Endodermal cell (in vitro differentiated cells): ENCODE measurements around the gene TLCD3B. TPM values are rescaled to one million over a fixed set of nuclear protein-coding genes. Genes with fewer than 3 reads are reported as not detected.

ENCODE experiments used
- DNase-seq: peaks from one replicate; pipeline ENCODE4 v3.0.0-alpha.2; 2017
- H3K27ac ChIP-seq: 2 replicates; pipeline ENCODE4 v1.5.1; 2013; ENCODE audit warnings: mild to moderate bottlenecking, low read depth, low read length, moderate library complexity
- H3K27me3 ChIP-seq: 2 replicates; pipeline ENCODE4 v1.6.1; 2013; ENCODE audit warnings: mild to moderate bottlenecking, low read length, moderate library complexity; ENCODE audit not compliant: insufficient read depth, control insufficient read depth, poor library complexity, severe bottlenecking
- H3K36me3 ChIP-seq: 2 replicates; pipeline ENCODE4 v1.7.0; 2013; ENCODE audit warnings: mild to moderate bottlenecking, low read length, moderate library complexity; ENCODE audit not compliant: control insufficient read depth, insufficient read depth
- H3K4me1 ChIP-seq: one replicate; pipeline ENCODE4 v1.7.0; 2013; ENCODE audit warnings: low read length; ENCODE audit not compliant: control insufficient read depth, insufficient read depth
- H3K4me3 ChIP-seq: 2 replicates; pipeline ENCODE4 v1.5.1; 2013; ENCODE audit warnings: mild to moderate bottlenecking, low read length, moderate library complexity
- H3K9ac ChIP-seq: 2 replicates; pipeline ENCODE4 v1.6.1; 2013; ENCODE audit warnings: mild to moderate bottlenecking, low read length, moderate library complexity; ENCODE audit not compliant: poor library complexity, severe bottlenecking; ENCODE audit errors: extremely low read depth
- H3K9me3 ChIP-seq: 2 replicates; pipeline ENCODE4 v1.6.1; 2013; ENCODE audit warnings: mild to moderate bottlenecking, low read length, moderate library complexity; ENCODE audit not compliant: control insufficient read depth
- H3K27ac Mint-ChIP-seq: 2 replicates; pipeline ENCODE4 v1.8.0; 2020; ENCODE audit warnings: mixed read lengths
- H3K27me3 Mint-ChIP-seq: 2 replicates; pipeline ENCODE4 v1.8.0; 2021; ENCODE audit warnings: mild to moderate bottlenecking, mixed read lengths; ENCODE audit not compliant: insufficient read depth
- H3K36me3 Mint-ChIP-seq: 2 replicates; pipeline ENCODE4 v1.8.0; 2020; ENCODE audit warnings: low read depth, mixed read lengths
- H3K4me1 Mint-ChIP-seq: 2 replicates; pipeline ENCODE4 v1.8.0; 2020; ENCODE audit warnings: mixed read lengths
- H3K4me3 Mint-ChIP-seq: 2 replicates; pipeline ENCODE4 v1.8.0; 2020; ENCODE audit warnings: mild to moderate bottlenecking, moderate library complexity, mixed read lengths
- H3K9me3 Mint-ChIP-seq: 2 replicates; pipeline ENCODE4 v1.8.0; 2020; ENCODE audit warnings: mild to moderate bottlenecking, mixed read lengths
- WGBS, 2 experiments: methylation state at CpG; one replicate each; pipeline versions ENCODE4 v1.1.5 to v1.1.7; 2013; ENCODE audit warnings: missing lambda C conversion rate in 2 of 2, mixed read lengths in 1 of 2; ENCODE audit not compliant: insufficient coverage in 1 of 2, insufficient read length in 1 of 2; 5-methylcytosine and 5-hydroxymethylcytosine counted together
- total RNA-seq, 2 donors: library from RNA; stranded (reverse); fragmentation: NEBNext Ultra II Directional in 1 of 2; extraction: Animal tissue kit (Norgen Biotek cat#: 25700) in 1 of 2; gene quantifications; 2 replicates in 1 of 2; 3 replicates in 1 of 2; pipeline ENCODE4 v1.2.1, GENCODE V29; 2021
- TF ChIP-seq, protein P1 (sequence below): fragments of 200-600 bp; sonication (generic); conservative IDR thresholded peaks from 2 replicates; pipeline ENCODE4 v1.5.0; 2021; ENCODE audit warnings: antibody characterized with exemption, mild to moderate bottlenecking

Gene TLCD3B
- total RNA-seq, 2 donors from 2014 or later, result 3.3 to 3.5 TPM

DNA sequence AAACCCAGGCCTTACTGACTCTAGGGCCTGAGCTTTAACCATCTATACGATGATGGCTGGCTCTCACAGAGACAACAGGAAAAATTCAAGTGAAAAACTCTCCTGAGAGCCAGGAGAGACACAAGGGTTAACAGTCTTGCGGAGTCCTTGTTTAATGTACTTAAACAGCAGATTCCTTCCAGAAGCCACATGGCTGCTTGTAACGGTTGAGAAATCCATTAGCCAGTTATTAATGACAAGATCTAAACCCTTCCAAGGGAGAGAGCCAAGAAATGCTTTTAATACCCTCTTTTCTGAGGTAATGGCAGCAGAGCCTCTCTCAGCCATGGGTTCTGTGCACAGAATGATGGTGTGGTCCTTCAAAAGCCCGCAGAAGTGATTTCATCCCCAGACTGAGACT is 29.3 kb upstream of the TLCD3B start:
- TF ChIP-seq, protein P1, sequence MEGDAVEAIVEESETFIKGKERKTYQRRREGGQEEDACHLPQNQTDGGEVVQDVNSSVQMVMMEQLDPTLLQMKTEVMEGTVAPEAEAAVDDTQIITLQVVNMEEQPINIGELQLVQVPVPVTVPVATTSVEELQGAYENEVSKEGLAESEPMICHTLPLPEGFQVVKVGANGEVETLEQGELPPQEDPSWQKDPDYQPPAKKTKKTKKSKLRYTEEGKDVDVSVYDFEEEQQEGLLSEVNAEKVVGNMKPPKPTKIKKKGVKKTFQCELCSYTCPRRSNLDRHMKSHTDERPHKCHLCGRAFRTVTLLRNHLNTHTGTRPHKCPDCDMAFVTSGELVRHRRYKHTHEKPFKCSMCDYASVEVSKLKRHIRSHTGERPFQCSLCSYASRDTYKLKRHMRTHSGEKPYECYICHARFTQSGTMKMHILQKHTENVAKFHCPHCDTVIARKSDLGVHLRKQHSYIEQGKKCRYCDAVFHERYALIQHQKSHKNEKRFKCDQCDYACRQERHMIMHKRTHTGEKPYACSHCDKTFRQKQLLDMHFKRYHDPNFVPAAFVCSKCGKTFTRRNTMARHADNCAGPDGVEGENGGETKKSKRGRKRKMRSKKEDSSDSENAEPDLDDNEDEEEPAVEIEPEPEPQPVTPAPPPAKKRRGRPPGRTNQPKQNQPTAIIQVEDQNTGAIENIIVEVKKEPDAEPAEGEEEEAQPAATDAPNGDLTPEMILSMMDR, result no peak
- no peak for DNase-seq
- Histone ChIP-seq H3K27me3 (no peaks in the 10 kb centered on the region), H3K4me1 (peaks cover 5% of the 10 kb centered on the region), H3K36me3 (peaks cover 1% of the 10 kb centered on the region), H3K9me3 (no peaks in the 10 kb centered on the region), H3K4me3 (no peak overlapping the region), H3K9ac (no peak overlapping the region), H3K27ac (no peak overlapping the region)
- Mint-ChIP-seq H3K36me3 (peaks cover 7% of the 10 kb centered on the region), H3K27me3 (no peaks in the 10 kb centered on the region), H3K4me1 (peaks cover 11% of the 10 kb centered on the region), H3K9me3 (no peaks in the 10 kb centered on the region), H3K27ac (no peak overlapping the region), H3K4me3 (no peak overlapping the region)
- WGBS, 2 experiments, result 93 to 96% methylated on average over 2 to 4 of the region's 4 CpGs

DNA sequence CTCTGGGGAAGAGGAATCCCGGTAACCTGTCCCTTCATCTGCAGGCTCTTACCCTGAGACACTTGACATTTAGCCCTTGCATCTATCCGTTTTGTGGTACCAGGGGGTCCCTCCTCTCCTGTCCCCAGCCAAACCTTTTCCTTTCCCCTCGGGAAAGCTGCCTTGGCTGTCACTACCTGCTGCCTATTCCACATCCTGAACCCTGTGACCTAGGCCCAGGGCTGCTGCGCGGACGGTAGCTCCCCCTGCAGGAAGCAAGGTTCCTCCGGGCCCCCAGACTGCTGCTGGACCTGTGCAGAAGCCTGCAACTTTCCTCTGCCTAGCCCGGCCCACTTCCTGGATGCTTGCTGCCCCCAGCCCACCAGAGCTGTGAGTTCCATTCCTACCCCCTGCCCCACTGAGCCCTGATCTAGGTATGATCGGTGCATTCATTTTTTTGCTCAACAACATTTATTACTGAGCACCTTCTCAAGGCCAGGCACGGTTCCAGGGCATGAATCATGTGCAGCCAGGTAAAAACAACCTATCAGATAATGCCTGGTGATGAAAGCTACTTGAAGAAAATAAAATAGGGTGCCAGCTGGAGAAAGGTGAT is 24.0 kb upstream of the TLCD3B start:
- Histone ChIP-seq H3K27me3 (no peaks in the 10 kb centered on the region), H3K4me1 (no peaks in the 10 kb centered on the region), H3K9me3 (no peaks in the 10 kb centered on the region), H3K27ac (no peak overlapping the region), H3K9ac (no peak overlapping the region), H3K36me3 (peaks cover 3% of the 10 kb centered on the region), H3K4me3 (no peak overlapping the region)
- Mint-ChIP-seq H3K9me3 (no peaks in the 10 kb centered on the region), H3K4me1 (peaks cover 4% of the 10 kb centered on the region), H3K36me3 (peaks cover 3% of the 10 kb centered on the region), H3K4me3 (peak overlapping the region; percentile 72), H3K27me3 (peaks cover 10% of the 10 kb centered on the region), H3K27ac (no peak overlapping the region)
- TF ChIP-seq, protein P1, result peak; percentile 84
- 30 to 35% methylated on average over 9 to 10 of the region's 10 CpGs for WGBS, 2 experiments
- DNase-seq, result peak; percentile 95

DNA sequence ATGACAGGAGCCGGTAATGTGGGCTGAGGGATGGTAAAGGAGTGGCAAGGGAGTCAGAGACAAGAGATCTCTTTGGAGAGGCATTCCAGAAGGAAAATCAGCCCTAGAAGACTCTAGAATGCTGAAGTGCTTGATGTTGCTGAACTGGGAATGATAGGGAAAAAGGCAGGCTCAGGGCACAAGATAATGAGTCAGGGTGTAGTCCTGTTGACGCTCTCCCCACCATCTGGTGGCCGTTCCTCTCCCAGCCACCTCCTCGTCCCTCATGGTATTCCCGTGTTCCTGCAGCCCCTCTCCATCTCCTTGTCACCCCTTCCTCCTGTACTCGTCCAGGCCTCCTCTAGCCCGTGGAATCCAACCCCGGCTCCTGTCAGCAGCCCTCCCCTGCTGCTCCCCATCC is 23.4 kb upstream of the TLCD3B start:
- Histone ChIP-seq H3K27me3 (no peaks in the 10 kb centered on the region), H3K36me3 (peaks cover 3% of the 10 kb centered on the region), H3K9me3 (no peaks in the 10 kb centered on the region), H3K9ac (no peak overlapping the region), H3K4me3 (no peak overlapping the region), H3K27ac (no peak overlapping the region), H3K4me1 (no peaks in the 10 kb centered on the region)
- TF ChIP-seq, protein P1, result no peak
- 76 to 88% methylated on average over 8 of the region's 8 CpGs for WGBS, 2 experiments
- no peak overlapping the region for H3K27ac Mint-ChIP-seq
- peaks cover under 1% of the 10 kb centered on the region for H3K36me3 Mint-ChIP-seq
- H3K4me3 Mint-ChIP-seq, result peak overlapping the region; percentile 72
- peaks cover 4% of the 10 kb centered on the region for H3K4me1 Mint-ChIP-seq
- DNase-seq, result no peak
- H3K9me3 Mint-ChIP-seq, result no peaks in the 10 kb centered on the region
- H3K27me3 Mint-ChIP-seq, result peaks cover 10% of the 10 kb centered on the region
